Measurements from ENCODE around the gene TMEM141. TPM values are rescaled to one million over a fixed set of nuclear protein-coding genes. Genes with fewer than 3 reads are reported as not detected.

The TMEM141 gene
- total RNA-seq, 6 experiments from 2014 or later = 46.5 to 105 (median 56.7) TPM

DNA sequence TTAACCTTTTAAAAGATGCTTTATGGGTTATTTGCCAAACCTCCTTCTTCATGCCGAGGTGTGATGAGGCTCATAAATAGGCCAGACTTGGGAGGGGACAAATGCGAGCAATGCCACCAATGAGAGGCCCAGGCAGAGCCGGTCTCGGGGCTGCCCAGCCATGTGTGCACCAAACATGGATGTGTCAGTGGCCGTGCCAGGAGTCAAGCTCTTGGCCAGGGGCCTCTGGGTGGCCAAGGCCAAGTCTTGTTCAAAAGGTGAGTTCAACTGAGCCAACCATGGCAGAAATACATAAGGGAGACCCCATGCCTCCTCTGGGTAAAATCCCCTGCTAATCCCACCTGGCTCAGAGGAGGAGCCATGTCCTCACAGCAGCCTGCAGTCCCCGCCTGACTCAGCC lies 16.0 kb upstream of the TMEM141 start:
- DNase-seq (peak in 1 of 3 donors; percentile 6), ATAC-seq (no peak)
- TF ChIP-seq POLR2A (IDR thresholded peaks at IDR 0.05) (no peak), CTCF (IDR thresholded peaks at IDR 0.05) (no peak)
- H3K36me3 ChIP-seq = no peaks in the 10 kb centered on the region
- 78% methylated on average over 5 of the region's 6 CpGs for WGBS (ENCODE audit: insufficient coverage, low coverage, low lambda C conversion rate, missing lambda C conversion rate)
- H3K9me3 ChIP-seq = no peaks in the 10 kb centered on the region
- intact Hi-C loops (cut with DNase I) = loop anchor here in 1 of 2 donors (10.0 kb wide), 1 partner anchor 260 kb away; the partner anchor contains the start of gene FUT7
- H3K27ac ChIP-seq = no peak overlapping the region
- H3K27me3 ChIP-seq = no peaks in the 10 kb centered on the region
- no peak overlapping the region for H3K4me3 ChIP-seq
- no peaks in the 10 kb centered on the region for H3K4me1 ChIP-seq

DNA sequence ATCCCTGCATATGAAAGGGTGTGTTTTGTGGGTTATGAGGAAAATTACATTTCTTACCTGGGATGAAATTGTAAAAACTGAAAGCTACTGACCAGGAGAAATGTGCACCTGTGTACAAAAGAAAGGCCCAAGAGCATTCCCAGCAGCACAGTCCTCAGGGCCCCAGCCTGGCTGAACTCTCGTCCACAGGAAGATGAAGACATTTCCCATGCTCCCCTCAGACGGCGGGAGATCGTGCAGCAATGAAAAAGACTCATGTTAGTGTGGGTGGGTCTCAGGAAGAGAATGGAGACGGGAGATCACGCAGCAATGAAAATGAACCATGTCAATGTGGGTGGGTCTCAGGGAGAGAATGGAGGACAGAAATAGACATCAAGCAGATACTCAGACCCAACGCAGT lies 14.2 kb upstream of the TMEM141 start:
- H3K4me1 ChIP-seq = no peaks in the 10 kb centered on the region
- no peak overlapping the region for H3K4me3 ChIP-seq
- no peaks in the 10 kb centered on the region for H3K36me3 ChIP-seq
- no peak for ATAC-seq
- DNase-seq = no peak
- TF ChIP-seq CTCF (IDR thresholded peaks at IDR 0.05) (no peak), POLR2A (IDR thresholded peaks at IDR 0.05) (no peak)
- 63% methylated on average over 6 of the region's 7 CpGs for WGBS (ENCODE audit: insufficient coverage, low coverage, low lambda C conversion rate, missing lambda C conversion rate)
- no peaks in the 10 kb centered on the region for H3K27me3 ChIP-seq
- intact Hi-C loops (cut with DNase I) = loop anchor here in 1 of 2 donors (10.0 kb wide), 1 partner anchor 258 kb away; the partner anchor contains the start of gene FUT7
- H3K27ac ChIP-seq = no peak overlapping the region
- no peaks in the 10 kb centered on the region for H3K9me3 ChIP-seq

DNA sequence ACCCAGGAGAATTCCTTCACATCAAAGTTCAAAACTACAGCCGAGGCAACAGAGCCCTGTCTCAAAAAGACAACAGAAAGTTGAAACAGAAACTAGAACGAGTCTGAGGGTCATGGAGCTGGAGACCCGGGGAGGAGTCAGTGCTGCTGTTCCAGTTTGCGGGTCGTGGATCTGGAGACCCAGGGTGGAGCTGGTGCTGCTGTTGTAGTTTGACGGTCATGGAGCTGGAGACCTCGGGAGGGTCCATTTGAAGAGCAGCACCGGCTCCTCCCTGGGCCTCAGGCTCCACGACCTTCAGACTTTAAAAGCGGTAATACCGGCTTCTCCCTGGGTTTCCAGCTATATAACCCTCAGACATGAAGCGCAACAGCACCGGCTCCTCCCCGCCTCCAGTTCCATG lies 13.8 kb upstream of the TMEM141 start:
- Histone ChIP-seq H3K4me3 (no peak overlapping the region), H3K27ac (no peak overlapping the region), H3K36me3 (no peaks in the 10 kb centered on the region), H3K9me3 (no peaks in the 10 kb centered on the region), H3K27me3 (no peaks in the 10 kb centered on the region), H3K4me1 (no peaks in the 10 kb centered on the region)
- ATAC-seq (no peak), DNase-seq (no peak)
- 44% methylated on average over 6 of the region's 14 CpGs for WGBS (ENCODE audit: insufficient coverage, low coverage, low lambda C conversion rate, missing lambda C conversion rate)
- intact Hi-C loops (cut with DNase I) = loop anchor here in 1 of 2 donors (10.0 kb wide), 1 partner anchor 257 kb away; the partner anchor contains the start of gene FUT7
- TF ChIP-seq POLR2A (IDR thresholded peaks at IDR 0.05) = no peak
- no peak for TF ChIP-seq CTCF (IDR thresholded peaks at IDR 0.05)

- 91% methylated on average over 4 of the region's 5 CpGs for WGBS (ENCODE audit: insufficient coverage, low coverage, low lambda C conversion rate, missing lambda C conversion rate)
- TF ChIP-seq POLR2A (IDR thresholded peaks at IDR 0.05) (no peak), CTCF (IDR thresholded peaks at IDR 0.05) (no peak)
- H3K4me1 ChIP-seq = no peaks in the 10 kb centered on the region
- intact Hi-C loops (cut with DNase I) = loop anchor here in 1 of 2 donors (10.0 kb wide), 1 partner anchor 255 kb away; the partner anchor contains the start of gene FUT7
- H3K4me3 ChIP-seq = no peak overlapping the region
- H3K9me3 ChIP-seq = no peaks in the 10 kb centered on the region
- ATAC-seq = no peak
- H3K27me3 ChIP-seq = no peaks in the 10 kb centered on the region
- H3K27ac ChIP-seq = no peak overlapping the region
- no peak for DNase-seq
- H3K36me3 ChIP-seq = no peaks in the 10 kb centered on the region
Observed at GRCh38 chr9:136779808-136780207, 11.3 kb upstream of the TMEM141 start.

- no peaks in the 10 kb centered on the region for H3K27me3 ChIP-seq
- DNase-seq = no peak
- no peaks in the 10 kb centered on the region for H3K9me3 ChIP-seq
- no peak overlapping the region for H3K4me3 ChIP-seq
- ATAC-seq = no peak
- 90% methylated on average over 3 of the region's 3 CpGs for WGBS (ENCODE audit: insufficient coverage, low coverage, low lambda C conversion rate, missing lambda C conversion rate)
- no peak overlapping the region for H3K27ac ChIP-seq
- H3K4me1 ChIP-seq = peaks cover 0 to 14% (median 7%) of the 10 kb centered on the region in 4 donors
- TF ChIP-seq CTCF (IDR thresholded peaks at IDR 0.05) = no peak
- no peak for TF ChIP-seq POLR2A (IDR thresholded peaks at IDR 0.05)
- no peaks in the 10 kb centered on the region for H3K36me3 ChIP-seq
- intact Hi-C loops (cut with DNase I) = no loop called here
Observed at GRCh38 chr9:136782452-136782851, 8.7 kb upstream of the TMEM141 start.
